ENCODE data around the gene CRLF1.

Gene CRLF1

DNA sequence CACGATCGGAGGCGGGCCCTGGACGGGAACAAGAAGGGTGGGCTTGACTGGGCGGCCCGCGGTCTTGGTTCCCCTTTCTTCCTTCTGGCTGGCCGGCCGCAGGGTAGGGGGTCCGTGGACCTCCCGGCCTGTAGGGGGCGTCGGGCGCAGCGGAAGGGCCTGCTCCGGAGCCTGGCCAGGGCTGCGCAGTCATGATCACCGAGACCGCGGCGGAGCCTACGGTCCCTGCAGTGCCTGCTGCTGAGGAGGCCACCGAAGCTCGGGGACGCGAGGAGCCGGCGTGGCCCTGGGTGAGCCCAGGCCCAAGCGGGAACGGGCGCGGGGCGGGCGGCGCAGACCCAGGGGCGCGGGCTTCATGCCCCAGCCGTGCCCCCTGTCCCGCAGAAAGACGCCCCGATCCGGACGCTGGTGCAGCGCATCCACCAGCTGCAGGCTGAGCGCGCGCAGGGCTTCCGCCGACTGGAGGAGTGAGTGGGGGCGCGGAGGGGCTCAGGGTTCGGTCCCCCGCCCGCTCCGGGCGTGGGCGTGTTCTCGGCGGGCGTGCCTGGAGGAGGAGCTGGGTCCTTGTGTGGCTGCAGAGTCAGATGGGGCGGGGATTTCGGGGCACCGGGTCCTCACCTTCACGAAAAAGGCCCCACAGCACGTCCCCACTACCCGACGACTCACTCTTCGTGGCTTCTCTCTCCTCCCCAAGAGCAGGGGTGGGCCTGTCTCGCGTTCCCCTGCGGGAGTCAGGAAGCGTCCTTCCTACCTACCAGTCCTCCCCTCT lies 17.8 kb downstream of the CRLF1 start, which contains the start of gene REX1BD:
REX1BD (plus strand) TSS at position 188 of the 769 bp plus-strand sequence; CDS start at position 192, 4 bp downstream.
- H3K4me2 ChIP-seq (ENCODE audit: insufficient read depth, low read length), result peak within 1 kb of the TSS; percentile 81
- peak within 1 kb of the TSS; percentile 33 to 71 for H3K4me3 ChIP-seq (ENCODE audit: low read depth in 1 of 2, low read length in 2 of 2)
- H3K27ac ChIP-seq (ENCODE audit: low read length), result peak within 1 kb of the TSS; percentile 85
- H3K36me3 ChIP-seq (ENCODE audit: insufficient read depth, low read length), result peaks cover 8% of the 10 kb centered on the region
- ATAC-seq (ENCODE audit: insufficient read depth, low read depth), result peak; percentile 81
- H3K9me3 ChIP-seq (ENCODE audit: insufficient read depth, low read length, severe bottlenecking), result no peaks in the 10 kb centered on the region
- H3K79me2 ChIP-seq (ENCODE audit: insufficient read depth, low read length), result peaks cover 14% of the 10 kb centered on the region
- H2AFZ ChIP-seq (ENCODE audit: low read depth, low read length), result peak within 1 kb of the TSS; percentile 82
- no peaks in the 10 kb centered on the region for H3K27me3 ChIP-seq (ENCODE audit: insufficient read depth, low read length, poor library complexity)
- H4K20me1 ChIP-seq (ENCODE audit: insufficient read depth, low read length), result peaks cover 7% of the 10 kb centered on the region
- TF ChIP-seq, protein P1, sequence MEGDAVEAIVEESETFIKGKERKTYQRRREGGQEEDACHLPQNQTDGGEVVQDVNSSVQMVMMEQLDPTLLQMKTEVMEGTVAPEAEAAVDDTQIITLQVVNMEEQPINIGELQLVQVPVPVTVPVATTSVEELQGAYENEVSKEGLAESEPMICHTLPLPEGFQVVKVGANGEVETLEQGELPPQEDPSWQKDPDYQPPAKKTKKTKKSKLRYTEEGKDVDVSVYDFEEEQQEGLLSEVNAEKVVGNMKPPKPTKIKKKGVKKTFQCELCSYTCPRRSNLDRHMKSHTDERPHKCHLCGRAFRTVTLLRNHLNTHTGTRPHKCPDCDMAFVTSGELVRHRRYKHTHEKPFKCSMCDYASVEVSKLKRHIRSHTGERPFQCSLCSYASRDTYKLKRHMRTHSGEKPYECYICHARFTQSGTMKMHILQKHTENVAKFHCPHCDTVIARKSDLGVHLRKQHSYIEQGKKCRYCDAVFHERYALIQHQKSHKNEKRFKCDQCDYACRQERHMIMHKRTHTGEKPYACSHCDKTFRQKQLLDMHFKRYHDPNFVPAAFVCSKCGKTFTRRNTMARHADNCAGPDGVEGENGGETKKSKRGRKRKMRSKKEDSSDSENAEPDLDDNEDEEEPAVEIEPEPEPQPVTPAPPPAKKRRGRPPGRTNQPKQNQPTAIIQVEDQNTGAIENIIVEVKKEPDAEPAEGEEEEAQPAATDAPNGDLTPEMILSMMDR (IDR thresholded peaks at IDR 0.05; ENCODE audit: borderline replicate concordance, extremely low read depth, low read length, poor library complexity, severe bottlenecking), result peak; percentile 87
- TF ChIP-seq EZH2 (IDR thresholded peaks at IDR 0.05; ENCODE audit: borderline replicate concordance, low read depth, low read length, severe bottlenecking), result no peak
- peak within 1 kb of the TSS; percentile 75 for H3K9ac ChIP-seq (ENCODE audit: low read depth, low read length)
- peak; percentile 95 for DNase-seq
- peaks cover 48% of the 10 kb centered on the region for H3K4me1 ChIP-seq (ENCODE audit: insufficient read depth, low read length)

DNA sequence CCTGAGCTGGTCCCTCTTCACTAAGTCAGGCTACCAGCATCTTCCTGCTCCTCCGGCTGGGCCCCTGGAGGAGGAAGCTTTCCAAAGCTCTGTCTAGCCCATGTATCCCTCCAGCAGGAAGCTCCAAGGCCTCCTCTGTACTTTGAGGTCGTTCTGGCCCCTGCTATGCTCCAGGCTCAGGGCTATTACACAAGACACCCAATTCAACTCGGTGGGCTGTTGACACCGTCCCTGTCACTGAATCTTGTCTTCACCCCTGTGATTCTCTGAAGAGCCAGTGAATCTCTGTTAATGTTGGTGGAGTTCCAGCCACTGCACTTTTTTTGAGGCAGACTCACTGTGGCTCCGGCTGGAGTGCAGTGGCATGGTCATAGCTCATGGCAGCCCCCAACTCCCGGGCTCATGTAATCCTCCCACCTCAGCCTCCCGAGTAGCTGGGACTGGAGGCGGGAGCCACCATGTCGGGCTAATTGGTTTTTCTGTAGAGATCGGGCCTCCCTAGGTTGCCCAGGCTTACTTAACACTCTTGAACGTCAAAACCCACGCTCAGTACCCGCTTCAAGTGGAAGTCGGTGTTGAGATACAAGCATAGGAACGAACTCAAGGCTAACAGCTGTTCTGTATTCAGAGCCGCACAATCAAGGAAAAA lies 18.5 kb downstream of the CRLF1 start:
- Histone ChIP-seq H4K20me1 (ENCODE audit: insufficient read depth, low read length) (peaks cover 7% of the 10 kb centered on the region), H3K27ac (ENCODE audit: low read length) (peak overlapping the region; percentile 85), H3K4me3 (ENCODE audit: low read depth in 1 of 2, low read length in 2 of 2) (peak overlapping the region; percentile 33 to 71; a peak in 3 of 4 replicates), H3K9me3 (ENCODE audit: insufficient read depth, low read length, severe bottlenecking) (no peaks in the 10 kb centered on the region), H3K27me3 (ENCODE audit: insufficient read depth, low read length, poor library complexity) (no peaks in the 10 kb centered on the region), H3K4me2 (ENCODE audit: insufficient read depth, low read length) (peak overlapping the region; percentile 81), H3K9ac (ENCODE audit: low read depth, low read length) (peak overlapping the region; percentile 75), H2AFZ (ENCODE audit: low read depth, low read length) (peak overlapping the region; percentile 82), H3K36me3 (ENCODE audit: insufficient read depth, low read length) (peaks cover 8% of the 10 kb centered on the region), H3K4me1 (ENCODE audit: insufficient read depth, low read length) (peaks cover 41% of the 10 kb centered on the region), H3K79me2 (ENCODE audit: insufficient read depth, low read length) (peaks cover 14% of the 10 kb centered on the region)
- TF ChIP-seq EZH2 (IDR thresholded peaks at IDR 0.05; ENCODE audit: borderline replicate concordance, low read depth, low read length, severe bottlenecking), result no peak
- TF ChIP-seq, protein P1 (IDR thresholded peaks at IDR 0.05; ENCODE audit: borderline replicate concordance, extremely low read depth, low read length, poor library complexity, severe bottlenecking), result no peak
- no peak for ATAC-seq (ENCODE audit: insufficient read depth, low read depth)
- no peak for DNase-seq

DNA sequence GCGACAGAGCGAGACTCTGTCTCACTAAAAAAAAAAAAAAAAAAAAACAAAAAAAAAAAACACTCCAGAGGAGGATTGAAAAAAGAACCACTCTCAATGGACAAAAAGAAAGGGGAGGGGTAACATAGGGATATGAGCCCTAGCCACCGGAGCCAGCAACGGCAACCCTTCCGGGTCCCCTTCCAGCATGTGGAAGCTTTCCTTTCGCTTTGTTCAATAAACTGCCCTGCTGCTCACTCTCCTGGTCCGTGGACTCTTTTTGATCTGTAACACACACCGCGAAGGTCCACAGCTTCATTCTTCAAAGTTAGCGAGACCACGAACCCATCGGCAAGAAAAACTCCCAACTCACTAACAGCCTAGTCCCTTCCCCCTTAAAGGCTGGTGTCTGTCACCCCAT lies 19.0 kb downstream of the CRLF1 start:
- peak overlapping the region; percentile 81 for H3K4me2 ChIP-seq (ENCODE audit: insufficient read depth, low read length)
- peak overlapping the region in 1 of 2 experiments; percentile 71; a peak in 2 of 4 replicates for H3K4me3 ChIP-seq (ENCODE audit: low read depth in 1 of 2, low read length in 2 of 2)
- peaks cover 37% of the 10 kb centered on the region for H3K4me1 ChIP-seq (ENCODE audit: insufficient read depth, low read length)

More for the DNA sequence above, 19.0 kb downstream of the CRLF1 start:
- H3K9ac ChIP-seq (ENCODE audit: low read depth, low read length), result peak overlapping the region; percentile 75
- DNase-seq, result peak; percentile 28
- no peaks in the 10 kb centered on the region for H3K27me3 ChIP-seq (ENCODE audit: insufficient read depth, low read length, poor library complexity)
- ATAC-seq (ENCODE audit: insufficient read depth, low read depth), result no peak
- no peaks in the 10 kb centered on the region for H3K9me3 ChIP-seq (ENCODE audit: insufficient read depth, low read length, severe bottlenecking)
- H3K27ac ChIP-seq (ENCODE audit: low read length), result peak overlapping the region; percentile 85
- TF ChIP-seq, protein P1 (IDR thresholded peaks at IDR 0.05; ENCODE audit: borderline replicate concordance, extremely low read depth, low read length, poor library complexity, severe bottlenecking), result no peak
- TF ChIP-seq EZH2 (IDR thresholded peaks at IDR 0.05; ENCODE audit: borderline replicate concordance, low read depth, low read length, severe bottlenecking), result no peak
- H2AFZ ChIP-seq (ENCODE audit: low read depth, low read length), result peak overlapping the region; percentile 82
- H3K36me3 ChIP-seq (ENCODE audit: insufficient read depth, low read length), result peaks cover 8% of the 10 kb centered on the region
- peaks cover 14% of the 10 kb centered on the region for H3K79me2 ChIP-seq (ENCODE audit: insufficient read depth, low read length)
- peaks cover 7% of the 10 kb centered on the region for H4K20me1 ChIP-seq (ENCODE audit: insufficient read depth, low read length)
